GM13977 (cell line): ENCODE measurements around the gene ITIH5.

Experiments
- DNase-seq: peaks from one replicate; pipeline ENCODE4 v3.0.0; 2012; ENCODE audit warnings: low spot score
- in situ Hi-C: fragments of 300-500 bp; cut with MboI; formaldehyde crosslinking; loops from one replicate; pipeline ENCODE4 v1.12.0; 2022; ENCODE audit warnings: low sequenced_read_pairs, low pct_unique_long_range_greater_than_20kb, mixed read lengths, inconsistent platforms; ENCODE audit not compliant: unreplicated experiment
- TF ChIP-seq, protein P1 (sequence below): IDR thresholded peaks from 2 replicates; pipeline ENCODE4 v1.5.1; 2012; ENCODE audit warnings: mild to moderate bottlenecking, control low read depth; ENCODE audit not compliant: insufficient read depth; ENCODE audit errors: extremely low read depth, missing control alignments

Gene ITIH5

GRCh38 chr10:7625836-7626235, 40.9 kb downstream of the ITIH5 start:
- in situ Hi-C loops, result no loop called here
- TF ChIP-seq, protein P1, sequence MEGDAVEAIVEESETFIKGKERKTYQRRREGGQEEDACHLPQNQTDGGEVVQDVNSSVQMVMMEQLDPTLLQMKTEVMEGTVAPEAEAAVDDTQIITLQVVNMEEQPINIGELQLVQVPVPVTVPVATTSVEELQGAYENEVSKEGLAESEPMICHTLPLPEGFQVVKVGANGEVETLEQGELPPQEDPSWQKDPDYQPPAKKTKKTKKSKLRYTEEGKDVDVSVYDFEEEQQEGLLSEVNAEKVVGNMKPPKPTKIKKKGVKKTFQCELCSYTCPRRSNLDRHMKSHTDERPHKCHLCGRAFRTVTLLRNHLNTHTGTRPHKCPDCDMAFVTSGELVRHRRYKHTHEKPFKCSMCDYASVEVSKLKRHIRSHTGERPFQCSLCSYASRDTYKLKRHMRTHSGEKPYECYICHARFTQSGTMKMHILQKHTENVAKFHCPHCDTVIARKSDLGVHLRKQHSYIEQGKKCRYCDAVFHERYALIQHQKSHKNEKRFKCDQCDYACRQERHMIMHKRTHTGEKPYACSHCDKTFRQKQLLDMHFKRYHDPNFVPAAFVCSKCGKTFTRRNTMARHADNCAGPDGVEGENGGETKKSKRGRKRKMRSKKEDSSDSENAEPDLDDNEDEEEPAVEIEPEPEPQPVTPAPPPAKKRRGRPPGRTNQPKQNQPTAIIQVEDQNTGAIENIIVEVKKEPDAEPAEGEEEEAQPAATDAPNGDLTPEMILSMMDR, result no peak
- DNase-seq, result no peak

DNA sequence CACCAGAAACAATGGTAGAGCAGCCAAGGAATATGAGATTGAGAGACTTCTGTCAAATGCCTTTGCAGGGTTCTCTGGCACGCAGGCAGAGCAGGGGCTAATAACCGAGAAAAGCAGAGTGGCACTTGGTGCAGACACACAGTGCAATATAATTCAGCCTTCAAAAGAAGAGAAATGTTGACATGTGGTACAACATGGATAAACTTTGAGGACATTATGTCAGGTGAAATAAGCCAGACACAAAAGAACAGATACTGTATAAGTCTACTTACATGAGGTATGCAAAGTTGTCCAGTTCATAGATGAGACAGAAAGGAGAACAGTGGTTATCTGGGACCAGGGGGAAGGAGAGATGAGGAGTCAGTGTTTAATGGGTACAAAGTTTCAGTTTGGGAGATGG, 41.8 kb downstream of the ITIH5 start:
- DNase-seq, result no peak
- in situ Hi-C loops, result no loop called here

DNA sequence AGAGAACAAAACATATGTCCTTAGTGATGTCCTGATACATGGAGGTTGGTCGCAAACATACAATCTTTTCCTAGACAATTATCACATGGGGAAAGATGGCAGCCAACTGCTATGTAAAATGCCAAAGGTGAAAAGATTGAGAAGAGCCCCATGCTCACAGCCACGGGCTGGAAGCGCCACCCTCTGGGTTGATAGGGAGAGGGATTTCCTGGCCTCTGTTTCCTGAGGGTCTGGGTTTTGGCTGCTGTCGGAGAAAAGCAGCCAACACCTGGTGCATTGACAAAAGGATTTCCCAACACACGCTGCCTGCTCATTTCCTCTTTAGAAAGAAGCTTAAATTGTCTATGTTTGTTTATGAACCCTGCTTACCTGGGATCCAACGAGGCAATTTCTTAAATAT, 43.8 kb downstream of the ITIH5 start:
- DNase-seq, result no peak
- in situ Hi-C loops, result no loop called here
- TF ChIP-seq, protein P1, result peak; percentile 33

More for the DNA sequence above, 41.8 kb downstream of the ITIH5 start:
- TF ChIP-seq, protein P1, result no peak

GRCh38 chr10:7618461-7618860, 48.3 kb downstream of the ITIH5 start:
- TF ChIP-seq, protein P1, result no peak
- in situ Hi-C loops, result no loop called here
- DNase-seq, result no peak

GRCh38 chr10:7611909-7612308, 54.9 kb downstream of the ITIH5 start:
- TF ChIP-seq, protein P1, result no peak
- in situ Hi-C loops, result no loop called here
- no peak for DNase-seq

DNA sequence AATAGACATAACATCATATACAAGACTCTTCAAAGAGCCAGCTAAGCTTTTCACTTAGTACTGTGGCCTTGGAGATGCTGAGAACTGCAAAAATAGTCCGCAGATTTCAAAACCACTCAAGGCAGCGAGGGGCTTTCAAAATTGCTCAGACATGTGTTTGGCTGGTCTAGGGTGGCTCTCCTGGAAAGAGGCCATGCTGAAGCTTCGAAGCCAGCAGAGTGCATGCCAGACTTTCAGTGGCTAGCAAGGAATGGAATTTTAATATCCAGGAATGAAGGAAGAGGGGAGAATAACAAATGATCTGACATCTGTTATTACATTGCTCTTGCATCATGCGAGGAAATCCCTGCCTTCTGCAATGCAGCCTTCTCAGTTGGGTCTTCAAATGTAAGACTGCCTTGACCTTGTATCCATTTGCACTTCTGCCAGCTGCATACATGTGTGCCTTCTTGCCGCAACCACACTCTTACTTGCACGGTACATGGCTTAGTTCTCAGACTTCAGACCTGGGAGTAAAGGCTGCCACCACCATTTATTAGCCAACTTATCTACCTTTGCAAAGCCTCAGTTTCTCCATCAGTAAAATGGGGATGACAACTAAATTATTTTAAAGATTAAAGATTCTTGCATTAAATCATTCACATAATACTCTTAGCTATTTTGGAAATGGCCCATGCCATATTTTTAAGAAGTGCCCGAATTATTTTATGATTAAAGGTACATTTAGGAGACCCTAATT, 55.9 kb downstream of the ITIH5 start:
- TF ChIP-seq, protein P1, result no peak
- in situ Hi-C loops, result no loop called here

More for the DNA sequence above, 55.9 kb downstream of the ITIH5 start:
- no peak for DNase-seq
